Prostate gland (tissue), 2 donors: Measurements from ENCODE around the gene SNCB. TPM values are rescaled to one million over a fixed set of nuclear protein-coding genes. Genes with fewer than 3 reads are reported as not detected.

Experiments
- DNase-seq: peaks from one replicate; pipeline ENCODE4 v3.0.0-alpha.2; 2019; ENCODE audit warnings: low spot score
- H3K27ac ChIP-seq, 2 donors: fragments of 200-600 bp; sonication (generic); 2 replicates each; pipeline ENCODE4 v1.5.1; 2017 to 2019
- H3K27me3 ChIP-seq: fragments of 200-600 bp; sonication (generic); replicated peaks from 2 replicates; pipeline ENCODE4 v1.5.1; 2019; ENCODE audit not compliant: insufficient read depth
- H3K36me3 ChIP-seq, 2 donors: fragments of 200-600 bp; sonication (generic); 1 replicate in 1 of 2; 2 replicates in 1 of 2; pipeline versions ENCODE4 v1.5.1 to v1.8.1; 2017 to 2019
- H3K4me1 ChIP-seq: fragments of 200-600 bp; sonication (generic); replicated peaks from 2 replicates; pipeline ENCODE4 v1.5.1; 2019
- H3K4me3 ChIP-seq, 2 donors: fragments of 200-600 bp; sonication (generic); 2 replicates each; pipeline ENCODE4 v1.5.1; 2017 to 2019
- H3K9me3 ChIP-seq: fragments of 200-600 bp; sonication (generic); 2 replicates; pipeline ENCODE4 v1.5.1; 2017
- CTCF ChIP-seq, 4 experiments: fragments of 200-600 bp in 2 of 4; fragments of 450-650 bp in 2 of 4; sonication (generic) in 2 of 4; IDR thresholded peaks; 1 replicate in 3 of 4; 2 replicates in 1 of 4; pipeline ENCODE4 v1.5.1; 2016 to 2019; ENCODE audit warnings: antibody characterized with exemption in 4 of 4, mild to moderate bottlenecking in 2 of 4, moderate library complexity in 2 of 4
- POLR2A ChIP-seq: fragments of 450-650 bp; IDR thresholded peaks from one replicate; pipeline ENCODE4 v1.6.1; 2016; ENCODE audit warnings: antibody characterized with exemption, mild to moderate bottlenecking
- POLR2AphosphoS5 ChIP-seq: sonication (generic); formaldehyde crosslinking; IDR thresholded peaks from one replicate; pipeline ENCODE4 v1.6.1; 2017; ENCODE audit warnings: antibody characterized with exemption
- WGBS: methylation state at CpG from one replicate; pipeline ENCODE4 v1.1.5; 2018; 5-methylcytosine and 5-hydroxymethylcytosine counted together
- intact Hi-C: fragments of 100-400 bp; cut with DNase I; formaldehyde crosslinking; loops from one replicate; pipeline ENCODE4 v1.14.2; 2022
- total RNA-seq, 2 donors: library from RNA; depleted of rRNA; stranded (reverse); fragments of >200 nt; gene quantifications; one replicate each; pipeline ENCODE4 v1.1.0, GENCODE V29; 2016

SNCB gene
- total RNA-seq, 2 donors from 2014 or later = not detected

GRCh38 chr5:176646049-176646706, 15.8 kb upstream of the SNCB start:
- no peak for DNase-seq
- peak overlapping the region in 1 of 2 donors; percentile 64 for H3K4me3 ChIP-seq
- H3K27me3 ChIP-seq = no peaks in the 10 kb centered on the region
- TF ChIP-seq POLR2AphosphoS5 (no peak), POLR2A (no peak), CTCF (IDR thresholded peaks at IDR 0.05) (no peak)
- peaks cover 4% of the 10 kb centered on the region for H3K4me1 ChIP-seq
- 88% methylated on average over 7 of the region's 7 CpGs for WGBS
- H3K9me3 ChIP-seq = no peaks in the 10 kb centered on the region
- H3K27ac ChIP-seq = peak overlapping the region; percentile 43 to 46
- no peaks in the 10 kb centered on the region for H3K36me3 ChIP-seq
- intact Hi-C loops = loop anchor here (10.0 kb wide), 1 partner anchor 231 kb away; the partner anchor contains the start of gene CLTB

GRCh38 chr5:176644878-176645670, 14.7 kb upstream of the SNCB start:
- Histone ChIP-seq H3K27me3 (no peaks in the 10 kb centered on the region), H3K4me3 (no peak overlapping the region), H3K4me1 (peaks cover 4% of the 10 kb centered on the region), H3K36me3 (no peaks in the 10 kb centered on the region), H3K27ac (no peak overlapping the region), H3K9me3 (no peaks in the 10 kb centered on the region)
- DNase-seq = no peak
- no peak for TF ChIP-seq POLR2A
- TF ChIP-seq CTCF (IDR thresholded peaks at IDR 0.05) = no peak
- TF ChIP-seq POLR2AphosphoS5 = no peak
- WGBS = 93% methylated on average over 22 of the region's 22 CpGs
- intact Hi-C loops = loop anchor here (10.0 kb wide), 1 partner anchor 230 kb away; the partner anchor contains the start of gene CLTB

- Histone ChIP-seq H3K9me3 (no peaks in the 10 kb centered on the region), H3K4me3 (no peak overlapping the region), H3K36me3 (no peaks in the 10 kb centered on the region), H3K4me1 (peaks cover 4% of the 10 kb centered on the region), H3K27me3 (no peaks in the 10 kb centered on the region), H3K27ac (no peak overlapping the region)
- WGBS = 72% methylated on average over 9 of the region's 9 CpGs
- no peak for DNase-seq
- TF ChIP-seq POLR2AphosphoS5 (no peak), CTCF (IDR thresholded peaks at IDR 0.05) (no peak), POLR2A (no peak)
- intact Hi-C loops = loop anchor here (10.0 kb wide), 1 partner anchor 229 kb away; the partner anchor contains the start of gene CLTB
These were observed 14.0 kb upstream of the SNCB start for GRCh38 chr5:176644294-176644693.

DNA sequence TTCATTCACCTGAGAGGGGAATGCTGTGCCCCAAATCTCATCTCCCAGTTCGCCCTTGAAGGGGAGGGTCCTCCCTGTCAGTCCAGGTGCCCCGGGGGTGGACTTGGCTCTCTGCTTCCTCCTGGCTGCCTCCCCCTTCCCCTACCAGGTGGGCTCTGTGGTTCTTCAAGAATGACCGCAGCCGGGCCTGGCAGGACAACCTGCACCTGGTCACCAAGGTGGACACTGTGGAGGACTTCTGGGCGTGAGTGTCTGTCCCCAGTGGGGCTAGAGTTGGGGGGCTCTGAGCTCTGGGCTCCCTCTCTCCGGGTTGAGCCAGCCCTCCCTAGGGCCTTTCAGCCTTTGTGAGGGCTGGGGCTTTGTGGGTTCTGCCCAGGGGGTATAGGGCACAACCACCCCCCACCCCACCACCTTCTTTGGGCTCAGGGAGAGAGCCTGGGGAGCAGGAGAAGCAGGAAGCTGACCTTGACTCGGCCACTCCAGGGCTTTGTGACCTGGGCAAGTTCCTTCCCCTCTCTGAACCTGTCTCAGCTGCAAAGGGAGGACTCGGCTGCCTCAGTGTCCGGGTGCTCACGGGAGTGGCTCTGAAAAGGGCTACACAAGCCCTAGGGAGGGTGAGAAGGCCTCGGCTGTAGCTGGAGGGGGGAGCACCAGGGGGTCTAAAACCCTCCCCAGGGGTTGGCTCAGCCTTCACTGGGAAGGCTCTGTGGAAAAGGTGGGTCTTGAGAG, 13.3 kb upstream of the SNCB start:
- Histone ChIP-seq H3K36me3 (no peaks in the 10 kb centered on the region), H3K27ac (no peak overlapping the region), H3K9me3 (no peaks in the 10 kb centered on the region), H3K4me3 (no peak overlapping the region), H3K4me1 (peaks cover 4% of the 10 kb centered on the region), H3K27me3 (no peaks in the 10 kb centered on the region)
- intact Hi-C loops = loop anchor here (10.0 kb wide), 1 partner anchor 229 kb away; the partner anchor contains the start of gene CLTB
- WGBS = 78% methylated on average over 11 of the region's 11 CpGs
- no peak for TF ChIP-seq POLR2A
- no peak for TF ChIP-seq CTCF (IDR thresholded peaks at IDR 0.05)
- no peak for TF ChIP-seq POLR2AphosphoS5
- no peak for DNase-seq
